Stomach (tissue), 4 donors: Measurements from ENCODE around the gene TLR5.

Experiments used
- EP300 ChIP-seq: sonication (generic); formaldehyde crosslinking; IDR thresholded peaks from one replicate; pipeline ENCODE4 v1.6.1; 2017; ENCODE audit warnings: antibody characterized with exemption
- TF ChIP-seq, protein P1 (sequence below), 7 experiments: fragments of 450-650 bp in 4 of 7; fragments of 200-600 bp in 3 of 7; sonication (generic) in 3 of 7; IDR thresholded peaks; one replicate each; pipeline ENCODE4 v1.5.1; 2016 to 2019; ENCODE audit warnings: antibody characterized with exemption in 7 of 7, control low read depth in 2 of 7, mild to moderate bottlenecking in 1 of 7

DNA sequence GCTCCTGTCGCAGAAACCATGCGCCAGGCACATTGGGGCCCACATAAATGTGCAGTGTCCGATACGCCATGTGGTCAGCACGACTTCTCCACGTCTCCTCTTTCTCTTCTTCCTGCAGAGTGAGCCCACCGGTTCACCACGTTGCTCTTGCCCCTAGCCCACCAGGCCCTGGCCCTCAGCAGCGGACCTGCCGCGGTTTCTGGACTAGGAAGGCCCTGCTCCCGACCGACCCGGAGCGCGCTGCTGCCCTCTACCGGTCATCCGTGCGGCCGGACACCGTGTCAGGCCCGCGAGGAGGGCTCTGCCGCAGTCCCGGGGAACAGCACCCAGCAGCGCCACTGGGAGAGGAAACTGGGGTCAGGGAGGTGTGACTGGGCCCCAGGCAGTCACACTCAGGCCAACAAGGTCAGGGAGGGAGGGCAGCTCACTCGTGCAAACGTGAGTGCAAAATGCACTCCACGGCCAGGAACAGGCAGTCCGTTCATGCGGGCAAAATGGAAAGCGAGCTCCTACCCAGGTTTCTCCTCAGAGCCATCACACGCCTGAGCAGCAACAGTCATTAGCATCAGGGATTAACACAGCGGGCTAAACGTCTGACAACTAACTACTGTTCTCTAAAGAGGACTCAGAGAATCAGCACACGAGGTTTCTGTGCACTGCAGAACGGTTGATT is 13.7 kb downstream of the TLR5 start:
- TF ChIP-seq, protein P1, sequence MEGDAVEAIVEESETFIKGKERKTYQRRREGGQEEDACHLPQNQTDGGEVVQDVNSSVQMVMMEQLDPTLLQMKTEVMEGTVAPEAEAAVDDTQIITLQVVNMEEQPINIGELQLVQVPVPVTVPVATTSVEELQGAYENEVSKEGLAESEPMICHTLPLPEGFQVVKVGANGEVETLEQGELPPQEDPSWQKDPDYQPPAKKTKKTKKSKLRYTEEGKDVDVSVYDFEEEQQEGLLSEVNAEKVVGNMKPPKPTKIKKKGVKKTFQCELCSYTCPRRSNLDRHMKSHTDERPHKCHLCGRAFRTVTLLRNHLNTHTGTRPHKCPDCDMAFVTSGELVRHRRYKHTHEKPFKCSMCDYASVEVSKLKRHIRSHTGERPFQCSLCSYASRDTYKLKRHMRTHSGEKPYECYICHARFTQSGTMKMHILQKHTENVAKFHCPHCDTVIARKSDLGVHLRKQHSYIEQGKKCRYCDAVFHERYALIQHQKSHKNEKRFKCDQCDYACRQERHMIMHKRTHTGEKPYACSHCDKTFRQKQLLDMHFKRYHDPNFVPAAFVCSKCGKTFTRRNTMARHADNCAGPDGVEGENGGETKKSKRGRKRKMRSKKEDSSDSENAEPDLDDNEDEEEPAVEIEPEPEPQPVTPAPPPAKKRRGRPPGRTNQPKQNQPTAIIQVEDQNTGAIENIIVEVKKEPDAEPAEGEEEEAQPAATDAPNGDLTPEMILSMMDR (IDR thresholded peaks at IDR 0.05) = peak in 5 of 7 experiments; percentile 41 to 84 (median 72)
- no peak for TF ChIP-seq EP300
